OCI-LY7 (cell line): ENCODE results near the gene SIX3. TPM values are rescaled to one million over a fixed set of nuclear protein-coding genes. Genes with fewer than 3 reads are reported as not detected.

Source experiments
- BruUV-seq: library from RNA; stranded (reverse); fragments of 400-500 nt; replicated peaks from 2 replicates; lab custom pipeline; 2021; lab: Mats Ljungman, UMichigan
- CTCF ChIA-PET: fragments of 300-600 bp; sonication (Branson Sonifier 250); formaldehyde crosslinking; loops from one replicate; lab custom pipeline; 2022; ENCODE audit warnings: antibody characterized with exemption; ENCODE audit not compliant: unreplicated experiment; lab: Charles Lee
- POLR2A ChIA-PET: fragments of 300-600 bp; sonication (Branson Sonifier 250); formaldehyde crosslinking; loops from one replicate; lab custom pipeline; 2022; ENCODE audit warnings: antibody characterized with exemption; lab: Charles Lee
- DNase-seq: peaks from one replicate; pipeline ENCODE4 v3.0.0-alpha.2; 2015; ENCODE audit warnings: low spot score
- H2AFZ ChIP-seq: fragments of 200-600 bp; sonication (generic), shearing (Covaris generic); 2 replicates; pipeline ENCODE4 v1.6.1; 2014; ENCODE audit warnings: mild to moderate bottlenecking, antibody characterized with exemption, low read length, moderate library complexity
- H3K27ac ChIP-seq: fragments of 200-600 bp; sonication (generic); 2 replicates; pipeline ENCODE4 v1.5.1; 2014; ENCODE audit warnings: mixed run types, low read depth, mild to moderate bottlenecking, moderate library complexity, low read length, inconsistent platforms; ENCODE audit not compliant: poor library complexity, severe bottlenecking
- H3K36me3 ChIP-seq: fragments of 200-600 bp; sonication (generic); 2 replicates; pipeline ENCODE4 v1.6.1; 2014; ENCODE audit warnings: mild to moderate bottlenecking, antibody characterized with exemption, low read length, moderate library complexity, mixed read lengths; ENCODE audit not compliant: insufficient read depth
- H3K4me1 ChIP-seq: fragments of 200-600 bp; sonication (generic); 2 replicates; pipeline ENCODE4 v1.5.1; 2014; ENCODE audit warnings: mild to moderate bottlenecking, low read length; ENCODE audit not compliant: insufficient read depth, poor library complexity, severe bottlenecking
- H3K4me2 ChIP-seq: fragments of 200-600 bp; sonication (generic); 2 replicates; pipeline ENCODE4 v1.6.1; 2014; ENCODE audit warnings: mild to moderate bottlenecking, low read length
- H3K4me3 ChIP-seq: fragments of 200-600 bp; sonication (generic); 2 replicates; pipeline ENCODE4 v1.5.1; 2014; ENCODE audit warnings: mild to moderate bottlenecking, low read depth, low read length; ENCODE audit not compliant: poor library complexity, severe bottlenecking
- H3K79me2 ChIP-seq: fragments of 200-600 bp; sonication (generic); 2 replicates; pipeline ENCODE4 v1.6.1; 2016; ENCODE audit warnings: low read depth, mild to moderate bottlenecking, low read length, moderate library complexity, mixed read lengths; ENCODE audit not compliant: insufficient read depth
- H3K9me2 ChIP-seq: fragments of 200-600 bp; sonication (generic); 2 replicates; pipeline ENCODE4 v1.6.1; 2016; ENCODE audit warnings: mild to moderate bottlenecking, low read length, mixed read lengths; ENCODE audit not compliant: insufficient read depth
- H3K9me3 ChIP-seq: fragments of 200-600 bp; sonication (generic); 2 replicates; pipeline ENCODE4 v1.6.1; 2014; ENCODE audit warnings: mild to moderate bottlenecking, mixed run types, low read length, mixed read lengths
- H4K20me1 ChIP-seq: fragments of 200-600 bp; sonication (generic); 2 replicates; pipeline ENCODE4 v1.6.1; 2014; ENCODE audit warnings: mild to moderate bottlenecking, antibody characterized with exemption, low read length, moderate library complexity, mixed read lengths; ENCODE audit not compliant: insufficient read depth
- EZH2phosphoT487 ChIP-seq: fragments of 200-600 bp; sonication (generic); IDR thresholded peaks from 2 replicates; pipeline ENCODE4 v1.6.1; 2018; ENCODE audit warnings: low read depth, borderline replicate concordance, mild to moderate bottlenecking, mixed run types, antibody characterized with exemption, low read length, moderate library complexity, mixed read lengths
- intact Hi-C: fragments of 100-400 bp; cut with micrococcal nuclease; formaldehyde crosslinking; loops from one replicate; pipeline ENCODE4 v1.10.0; 2022; ENCODE audit not compliant: unreplicated experiment
- total RNA-seq, 2 experiments: library from RNA; depleted of rRNA in 1 of 2; stranded (reverse); fragments of >200 nt in 1 of 2; shearing (Covaris generic) in 1 of 2; gene quantifications; 2 replicates each; pipeline ENCODE4 v1.2.3, GENCODE V29; 2014 to 2022
- TF ChIP-seq, protein P1 (sequence below): fragments of 200-600 bp; sonication (generic); conservative IDR thresholded peaks from 2 replicates; pipeline ENCODE4 v1.5.1; 2014; ENCODE audit warnings: mild to moderate bottlenecking, antibody characterized with exemption, low read length, moderate library complexity, mixed read lengths

SIX3 gene
- total RNA-seq, 2 experiments from 2014 or later: not detected

DNA sequence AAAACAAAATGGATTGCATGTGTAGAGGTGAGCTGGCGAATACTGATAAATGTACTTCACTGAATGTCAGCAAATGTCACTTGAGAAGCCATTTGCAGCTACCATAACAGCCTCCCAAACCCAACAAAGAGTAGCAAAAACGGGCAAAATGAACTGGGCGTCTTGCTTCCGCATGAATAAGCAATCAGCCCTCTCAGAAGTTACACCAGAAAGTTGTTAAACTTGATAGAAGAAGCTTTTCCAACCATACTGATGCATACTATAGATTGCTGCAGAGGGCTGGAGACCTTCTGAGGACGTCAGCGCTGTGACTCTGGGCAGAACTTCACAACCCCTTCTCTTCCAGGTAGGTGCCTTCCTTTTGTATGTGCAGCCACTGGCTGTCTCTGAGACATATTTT is 18.7 kb upstream of the SIX3 start:
- POLR2A ChIA-PET: no interaction called here
- no peak for TF ChIP-seq EZH2phosphoT487
- TF ChIP-seq, protein P1, sequence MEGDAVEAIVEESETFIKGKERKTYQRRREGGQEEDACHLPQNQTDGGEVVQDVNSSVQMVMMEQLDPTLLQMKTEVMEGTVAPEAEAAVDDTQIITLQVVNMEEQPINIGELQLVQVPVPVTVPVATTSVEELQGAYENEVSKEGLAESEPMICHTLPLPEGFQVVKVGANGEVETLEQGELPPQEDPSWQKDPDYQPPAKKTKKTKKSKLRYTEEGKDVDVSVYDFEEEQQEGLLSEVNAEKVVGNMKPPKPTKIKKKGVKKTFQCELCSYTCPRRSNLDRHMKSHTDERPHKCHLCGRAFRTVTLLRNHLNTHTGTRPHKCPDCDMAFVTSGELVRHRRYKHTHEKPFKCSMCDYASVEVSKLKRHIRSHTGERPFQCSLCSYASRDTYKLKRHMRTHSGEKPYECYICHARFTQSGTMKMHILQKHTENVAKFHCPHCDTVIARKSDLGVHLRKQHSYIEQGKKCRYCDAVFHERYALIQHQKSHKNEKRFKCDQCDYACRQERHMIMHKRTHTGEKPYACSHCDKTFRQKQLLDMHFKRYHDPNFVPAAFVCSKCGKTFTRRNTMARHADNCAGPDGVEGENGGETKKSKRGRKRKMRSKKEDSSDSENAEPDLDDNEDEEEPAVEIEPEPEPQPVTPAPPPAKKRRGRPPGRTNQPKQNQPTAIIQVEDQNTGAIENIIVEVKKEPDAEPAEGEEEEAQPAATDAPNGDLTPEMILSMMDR: no peak
- DNase-seq: no peak
- H4K20me1 ChIP-seq: no peaks in the 10 kb centered on the region
- H3K4me1 ChIP-seq: no peaks in the 10 kb centered on the region
- H3K9me3 ChIP-seq: no peaks in the 10 kb centered on the region
- no peaks in the 10 kb centered on the region for H3K36me3 ChIP-seq
- no peak overlapping the region for H3K27ac ChIP-seq
- H2AFZ ChIP-seq: no peak overlapping the region
- H3K4me3 ChIP-seq: no peak overlapping the region
- no peaks in the 10 kb centered on the region for H3K79me2 ChIP-seq
- no peak overlapping the region for H3K4me2 ChIP-seq
- H3K9me2 ChIP-seq: no peaks in the 10 kb centered on the region
- intact Hi-C loops: no loop called here
- CTCF ChIA-PET: no interaction called here
- BruUV-seq: no TSS peak

DNA sequence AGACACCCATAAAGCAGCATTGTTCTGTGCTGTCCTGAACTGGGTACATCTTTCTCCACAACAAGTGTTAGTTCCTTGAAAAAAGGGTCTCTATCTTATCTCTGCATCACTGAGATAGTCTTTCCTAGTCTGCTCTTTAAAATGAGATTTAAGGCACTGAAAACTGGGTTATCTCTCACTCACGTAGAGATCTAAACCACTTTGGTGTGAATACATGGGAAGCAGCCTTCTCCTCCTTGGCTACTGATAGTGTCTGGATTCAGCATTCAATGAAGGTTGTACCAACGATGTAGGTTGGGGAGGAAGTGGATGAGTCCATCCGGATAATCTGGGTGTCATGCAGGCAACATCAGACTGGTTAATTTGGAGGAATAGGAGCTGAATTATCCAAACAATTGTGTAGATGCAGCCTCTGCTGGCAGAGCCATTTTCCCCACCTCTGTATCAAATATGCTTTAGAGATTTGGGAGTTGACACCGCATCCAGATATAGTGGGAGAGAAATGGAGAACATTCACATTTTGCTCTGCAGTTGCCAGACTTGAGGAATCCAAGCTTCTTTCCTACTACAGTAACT is 15.9 kb upstream of the SIX3 start:
- no peak overlapping the region for H3K4me3 ChIP-seq
- POLR2A ChIA-PET: interaction anchor here (0.5 to 0.6 kb wide), 2 partner anchors 251 to 396 kb away, joined by 3 read pairs; no protein-coding TSS in a partner anchor
- no peaks in the 10 kb centered on the region for H3K79me2 ChIP-seq
- no peaks in the 10 kb centered on the region for H3K9me3 ChIP-seq
- H3K4me1 ChIP-seq: no peaks in the 10 kb centered on the region
- intact Hi-C loops: no loop called here
- no peaks in the 10 kb centered on the region for H3K36me3 ChIP-seq
- no TSS peak for BruUV-seq
- H2AFZ ChIP-seq: no peak overlapping the region
- CTCF ChIA-PET: no interaction called here
- H3K9me2 ChIP-seq: no peaks in the 10 kb centered on the region
- no peak overlapping the region for H3K4me2 ChIP-seq
- no peak overlapping the region for H3K27ac ChIP-seq
- DNase-seq: no peak
- H4K20me1 ChIP-seq: no peaks in the 10 kb centered on the region
- TF ChIP-seq, protein P1: no peak
- TF ChIP-seq EZH2phosphoT487: no peak

DNA sequence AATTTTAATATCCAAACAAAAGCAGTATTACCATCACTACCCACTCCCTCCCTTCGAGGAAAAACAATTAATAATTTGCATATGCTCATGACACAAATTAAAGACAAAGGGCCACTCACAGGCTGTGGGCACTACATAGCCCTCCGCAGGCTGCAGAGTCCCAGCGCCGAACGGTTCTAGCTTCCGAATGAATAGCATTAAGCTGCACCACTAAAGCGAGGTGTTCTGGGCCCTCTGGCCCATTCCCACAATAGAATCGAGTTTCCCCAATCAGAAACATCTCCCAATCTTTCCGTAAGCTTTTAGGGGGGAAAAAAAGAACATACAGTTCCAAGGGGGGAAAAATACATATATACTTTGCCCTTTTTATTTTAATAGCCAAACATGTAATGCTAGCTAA is 14.5 kb upstream of the SIX3 start:
- CTCF ChIA-PET: no interaction called here
- intact Hi-C loops: no loop called here
- no peaks in the 10 kb centered on the region for H3K9me2 ChIP-seq

More for the DNA sequence above, 14.5 kb upstream of the SIX3 start:
- no peak overlapping the region for H3K4me3 ChIP-seq
- no peaks in the 10 kb centered on the region for H3K79me2 ChIP-seq
- H3K4me1 ChIP-seq: no peaks in the 10 kb centered on the region
- H4K20me1 ChIP-seq: no peaks in the 10 kb centered on the region
- POLR2A ChIA-PET: interaction anchor here (0.6 kb wide), 1 partner anchor 715 kb away, joined by 4 read pairs; no protein-coding TSS in a partner anchor
- no peaks in the 10 kb centered on the region for H3K36me3 ChIP-seq
- no peaks in the 10 kb centered on the region for H3K9me3 ChIP-seq
- H3K4me2 ChIP-seq: no peak overlapping the region
- TF ChIP-seq, protein P1: no peak
- no peak for TF ChIP-seq EZH2phosphoT487
- BruUV-seq: no TSS peak
- no peak overlapping the region for H3K27ac ChIP-seq
- no peak for DNase-seq
- no peak overlapping the region for H2AFZ ChIP-seq
